Tibial nerve (tissue), 4 donors: ENCODE measurements around the gene RXRG. TPM values are rescaled to one million over a fixed set of nuclear protein-coding genes. Genes with fewer than 3 reads are reported as not detected.
A peak's percentile ranks its signal among the peaks of the same experiment; 100 is the strongest.

ENCODE experiments used
- DNase-seq, 2 donors: peaks; one replicate each; pipeline ENCODE4 v3.0.0-alpha.2; 2019; ENCODE audit warnings: low spot score in 2 of 2
- H3K27ac ChIP-seq, 4 donors: fragments of 200-600 bp; sonication (generic) in 3 of 4; one replicate each; pipeline ENCODE4 v1.5.1; 2017 to 2019; ENCODE audit warnings: mild to moderate bottlenecking in 1 of 4
- H3K27me3 ChIP-seq, 2 donors: fragments of 200-600 bp; sonication (generic) in 1 of 2; one replicate each; pipeline versions ENCODE4 v1.5.1 to v1.6.0; 2017 to 2019
- H3K36me3 ChIP-seq, 3 donors: fragments of 200-600 bp; sonication (generic); one replicate each; pipeline ENCODE4 v1.5.1; 2018 to 2019
- H3K4me1 ChIP-seq, 4 donors: fragments of 200-600 bp; sonication (generic) in 3 of 4; one replicate each; pipeline ENCODE4 v1.5.1; 2017 to 2019
- H3K4me3 ChIP-seq, 4 donors: fragments of 200-600 bp; sonication (generic) in 3 of 4; one replicate each; pipeline ENCODE4 v1.5.1; 2017 to 2019; ENCODE audit warnings: mild to moderate bottlenecking in 1 of 4, moderate library complexity in 1 of 4
- H3K9me3 ChIP-seq, 4 donors: fragments of 200-600 bp; sonication (generic) in 3 of 4; one replicate each; pipeline ENCODE4 v1.5.1; 2017 to 2019
- EP300 ChIP-seq, 2 donors: sonication (generic); formaldehyde crosslinking; IDR thresholded peaks; one replicate each; pipeline ENCODE4 v1.6.1; 2017; ENCODE audit warnings: antibody characterized with exemption in 2 of 2, mild to moderate bottlenecking in 1 of 2
- POLR2A ChIP-seq, 2 donors: fragments of 450-650 bp; IDR thresholded peaks; one replicate each; pipeline ENCODE4 v1.6.1; 2017; ENCODE audit warnings: antibody characterized with exemption in 2 of 2, mild to moderate bottlenecking in 2 of 2, moderate library complexity in 2 of 2
- WGBS, 2 donors: methylation state at CpG; one replicate each; pipeline ENCODE4 v1.1.5; 2018; 5-methylcytosine and 5-hydroxymethylcytosine counted together
- total RNA-seq, 4 donors: library from RNA; depleted of rRNA; stranded (reverse); fragments of >200 nt; gene quantifications; one replicate each; pipeline ENCODE4 v1.1.0, GENCODE V29; 2016
- TF ChIP-seq, protein P1 (sequence below), 5 experiments: fragments of 200-600 bp in 3 of 5; fragments of 450-650 bp in 2 of 5; sonication (generic) in 3 of 5; IDR thresholded peaks; one replicate each; pipeline ENCODE4 v1.5.1; 2016 to 2019; ENCODE audit warnings: antibody characterized with exemption in 5 of 5, mild to moderate bottlenecking in 3 of 5, moderate library complexity in 2 of 5

The RXRG gene
- total RNA-seq, 4 donors from 2014 or later: 3.3 to 13.8 (median 7.3) TPM

- H3K27me3 ChIP-seq: peaks cover 3 to 75% of the 10 kb centered on the region in 2 donors
- DNase-seq: peak; percentile 20 to 32
- H3K36me3 ChIP-seq: no peaks in the 10 kb centered on the region
- H3K4me1 ChIP-seq: peaks cover 0 to 53% (median 20%) of the 10 kb centered on the region in 4 donors
- peak within 1 kb of the TSS; percentile 22 to 47 (median 31) for H3K4me3 ChIP-seq
- WGBS, 2 donors: 0 to 2% methylated on average over 25 to 39 of the region's 88 CpGs
- no peaks in the 10 kb centered on the region for H3K9me3 ChIP-seq
- H3K27ac ChIP-seq: peak within 1 kb of the TSS in 1 of 4 donors; percentile 11
- TF ChIP-seq EP300 (IDR thresholded peaks at IDR 0.05): no peak
- no peak for TF ChIP-seq POLR2A (IDR thresholded peaks at IDR 0.05)
- TF ChIP-seq, protein P1, sequence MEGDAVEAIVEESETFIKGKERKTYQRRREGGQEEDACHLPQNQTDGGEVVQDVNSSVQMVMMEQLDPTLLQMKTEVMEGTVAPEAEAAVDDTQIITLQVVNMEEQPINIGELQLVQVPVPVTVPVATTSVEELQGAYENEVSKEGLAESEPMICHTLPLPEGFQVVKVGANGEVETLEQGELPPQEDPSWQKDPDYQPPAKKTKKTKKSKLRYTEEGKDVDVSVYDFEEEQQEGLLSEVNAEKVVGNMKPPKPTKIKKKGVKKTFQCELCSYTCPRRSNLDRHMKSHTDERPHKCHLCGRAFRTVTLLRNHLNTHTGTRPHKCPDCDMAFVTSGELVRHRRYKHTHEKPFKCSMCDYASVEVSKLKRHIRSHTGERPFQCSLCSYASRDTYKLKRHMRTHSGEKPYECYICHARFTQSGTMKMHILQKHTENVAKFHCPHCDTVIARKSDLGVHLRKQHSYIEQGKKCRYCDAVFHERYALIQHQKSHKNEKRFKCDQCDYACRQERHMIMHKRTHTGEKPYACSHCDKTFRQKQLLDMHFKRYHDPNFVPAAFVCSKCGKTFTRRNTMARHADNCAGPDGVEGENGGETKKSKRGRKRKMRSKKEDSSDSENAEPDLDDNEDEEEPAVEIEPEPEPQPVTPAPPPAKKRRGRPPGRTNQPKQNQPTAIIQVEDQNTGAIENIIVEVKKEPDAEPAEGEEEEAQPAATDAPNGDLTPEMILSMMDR (IDR thresholded peaks at IDR 0.05): no peak
Observed at GRCh38 chr1:165355977-165356811, 88.7 kb downstream of the RXRG start, which contains the start of gene LMX1A. LMX1A (minus strand) TSS chr1:165356715; CDS start chr1:165355559, 1,156 bp downstream.

GRCh38 chr1:165355139-165355976 lies 89.6 kb downstream of the RXRG start:
- Histone ChIP-seq H3K36me3 (no peaks in the 10 kb centered on the region), H3K9me3 (no peaks in the 10 kb centered on the region), H3K4me1 (peaks cover 0 to 53% (median 20%) of the 10 kb centered on the region in 4 donors), H3K27me3 (peaks cover 3 to 83% of the 10 kb centered on the region in 2 donors), H3K4me3 (peak overlapping the region in 3 of 4 donors; percentile 22 to 47 (median 30)), H3K27ac (no peak overlapping the region)
- 8 to 9% methylated on average over 52 to 53 of the region's 53 CpGs for WGBS, 2 donors
- TF ChIP-seq, protein P1 (IDR thresholded peaks at IDR 0.05): no peak
- TF ChIP-seq POLR2A (IDR thresholded peaks at IDR 0.05): no peak
- no peak for TF ChIP-seq EP300 (IDR thresholded peaks at IDR 0.05)
- no peak for DNase-seq

DNA sequence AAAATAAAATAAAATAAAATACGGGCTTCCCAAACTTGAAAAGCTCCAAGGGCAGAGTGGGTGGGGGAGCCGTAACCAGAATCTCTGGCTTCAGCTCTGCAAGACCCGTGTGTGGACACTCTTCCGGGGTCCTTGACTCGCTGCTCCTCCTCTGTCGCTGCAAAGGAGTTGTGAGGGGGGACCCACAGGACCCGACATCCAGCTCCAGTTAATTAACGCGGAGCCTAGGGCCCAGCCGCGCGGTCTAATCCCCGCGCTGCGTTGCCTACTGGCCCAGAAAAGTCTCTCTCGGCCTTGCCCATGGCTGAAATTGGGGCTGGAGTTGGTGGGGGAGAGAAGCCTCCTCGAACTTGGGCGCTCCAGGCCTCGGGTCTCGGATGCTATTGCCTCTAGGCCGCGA lies 90.2 kb downstream of the RXRG start:
- no peaks in the 10 kb centered on the region for H3K36me3 ChIP-seq
- WGBS, 2 donors: 10 to 23% methylated on average over 21 to 22 of the region's 22 CpGs
- H3K27ac ChIP-seq: no peak overlapping the region
- H3K4me3 ChIP-seq: no peak overlapping the region
- H3K9me3 ChIP-seq: no peaks in the 10 kb centered on the region
- DNase-seq: no peak
- peaks cover 0 to 53% (median 20%) of the 10 kb centered on the region in 4 donors for H3K4me1 ChIP-seq
- peaks cover 3 to 83% of the 10 kb centered on the region in 2 donors for H3K27me3 ChIP-seq
- no peak for TF ChIP-seq POLR2A (IDR thresholded peaks at IDR 0.05)
- no peak for TF ChIP-seq EP300 (IDR thresholded peaks at IDR 0.05)
- TF ChIP-seq, protein P1 (IDR thresholded peaks at IDR 0.05): no peak

DNA sequence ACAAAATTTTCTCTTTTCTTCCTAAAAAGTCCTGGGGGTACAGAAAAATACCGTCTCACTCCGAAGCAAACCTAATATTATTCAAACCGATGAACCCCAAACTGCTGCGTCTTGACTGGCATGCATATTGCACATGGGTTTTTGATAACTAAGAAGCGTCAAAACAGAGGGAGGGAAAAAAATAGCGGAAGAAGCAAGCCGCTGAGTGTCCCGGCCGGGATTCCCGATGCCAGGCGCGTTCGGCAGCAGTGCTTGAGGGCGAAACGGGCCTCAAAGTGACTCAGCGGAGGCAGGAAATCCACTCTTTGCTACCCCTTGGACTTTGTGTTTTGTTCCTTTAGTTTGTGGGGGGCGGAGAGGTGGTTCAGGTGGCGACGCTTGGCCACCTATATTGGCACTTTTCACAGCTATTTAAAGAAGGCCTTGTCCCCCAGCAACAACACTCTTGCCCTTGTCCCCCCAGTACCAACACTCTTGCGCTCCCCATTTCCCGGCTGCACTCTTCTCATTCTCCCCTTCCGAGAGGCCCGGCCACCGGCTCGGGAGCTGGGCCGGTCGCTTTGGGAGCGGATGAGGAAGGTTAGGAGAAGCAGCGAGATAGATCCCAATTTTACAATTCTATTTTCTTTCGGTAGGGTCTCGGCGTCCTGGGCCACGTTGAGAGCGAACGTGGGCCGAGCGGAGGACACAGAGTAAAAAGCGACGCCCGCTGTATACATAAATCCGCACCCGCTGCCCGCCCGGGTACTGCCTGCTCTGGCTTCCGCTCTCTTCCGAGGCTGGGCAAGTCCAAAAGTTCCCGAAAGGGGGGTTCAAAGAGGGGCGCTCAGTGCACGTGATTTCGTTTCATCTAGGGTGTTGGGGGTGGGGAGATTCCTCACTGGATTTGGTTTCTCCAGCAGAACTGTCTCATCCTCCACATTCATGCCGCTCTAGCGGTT lies 90.9 kb downstream of the RXRG start:
- Histone ChIP-seq H3K9me3 (no peaks in the 10 kb centered on the region), H3K4me1 (peaks cover 0 to 53% (median 20%) of the 10 kb centered on the region in 4 donors), H3K27me3 (peaks cover 3 to 90% of the 10 kb centered on the region in 2 donors), H3K36me3 (no peaks in the 10 kb centered on the region), H3K4me3 (peak overlapping the region in 1 of 4 donors; percentile 2), H3K27ac (no peak overlapping the region)
- TF ChIP-seq, protein P1 (IDR thresholded peaks at IDR 0.05): no peak
- no peak for TF ChIP-seq EP300 (IDR thresholded peaks at IDR 0.05)
- no peak for TF ChIP-seq POLR2A (IDR thresholded peaks at IDR 0.05)
- 14 to 20% methylated on average over 52 of the region's 52 CpGs for WGBS, 2 donors
- no peak for DNase-seq
